Left ventricle myocardium inferior (tissue), 1 donor: ENCODE results near the gene ADAMTS3. TPM values are rescaled to one million over a fixed set of nuclear protein-coding genes. Genes with fewer than 3 reads are reported as not detected.
"Not testable (repeated sequence)": the region's sequence is repeated elsewhere in the genome, so short reads cannot be mapped to it uniquely, and the experiment has no call there.

Experiments used
- DNase-seq: peaks from one replicate; pipeline ENCODE4 v3.0.0-alpha.2; 2020
- H3K27ac ChIP-seq: fragments of 200-600 bp; replicated peaks from 2 replicates; pipeline ENCODE4 v1.8.0; 2021
- H3K27me3 ChIP-seq: fragments of 200-600 bp; 2 replicates; pipeline ENCODE4 v1.8.0; 2021; ENCODE audit warnings: low read depth
- H3K36me3 ChIP-seq: fragments of 200-600 bp; 2 replicates; pipeline ENCODE4 v1.8.0; 2021
- H3K4me1 ChIP-seq: fragments of 200-600 bp; 2 replicates; pipeline ENCODE4 v1.8.0; 2021
- H3K4me3 ChIP-seq: fragments of 200-600 bp; 2 replicates; pipeline ENCODE4 v1.8.0; 2021; ENCODE audit warnings: mild to moderate bottlenecking, moderate library complexity
- H3K9me3 ChIP-seq: fragments of 200-600 bp; replicated peaks from 2 replicates; pipeline ENCODE4 v1.8.0; 2021
- CTCF ChIP-seq: fragments of 200-600 bp; IDR thresholded peaks from 2 replicates; pipeline ENCODE4 v1.8.0; 2021; ENCODE audit warnings: antibody characterized with exemption, mild to moderate bottlenecking, borderline replicate concordance
- intact Hi-C: fragments of 100-400 bp; cut with micrococcal nuclease; formaldehyde crosslinking; loops from one replicate; pipeline ENCODE4 v1.11.0; 2022
- total RNA-seq: library from RNA; stranded (reverse); fragmentation: NEBNext Ultra II Directional; extraction: Animal tissue kit (Norgen Biotek cat#: 25700); gene quantifications from one replicate; pipeline ENCODE4 v1.2.1, GENCODE V29; 2021
- donor health status: DM: no; HTN: yes; CAD: no; lungs with severe emphysema.

Gene ADAMTS3
- total RNA-seq, 1 donor from 2014 or later = 0.60 TPM

DNA sequence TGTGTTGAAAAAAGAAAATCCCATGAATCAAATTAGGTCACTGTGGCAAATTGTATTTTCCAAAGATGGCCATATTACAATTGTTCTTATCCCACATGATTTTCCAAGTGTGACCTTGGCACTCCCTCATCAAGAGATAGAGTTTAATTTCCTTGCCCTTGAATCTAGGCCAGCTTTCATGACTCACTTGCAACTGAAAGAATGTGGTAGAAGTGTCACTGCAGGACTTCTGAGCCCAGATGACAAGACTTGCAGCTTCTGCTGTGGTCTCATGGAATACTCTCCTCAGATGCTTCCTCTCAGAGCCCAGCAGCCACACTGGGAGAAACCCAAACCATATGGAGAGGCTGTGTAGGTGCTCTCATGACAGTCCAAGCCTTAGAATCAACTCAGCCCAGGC lies 139.0 kb downstream of the ADAMTS3 start:
- intact Hi-C loops = no loop called here
- Histone ChIP-seq H3K36me3 (no peaks in the 10 kb centered on the region), H3K4me1 (no peaks in the 10 kb centered on the region), H3K4me3 (no peak overlapping the region), H3K27ac (no peak overlapping the region), H3K9me3 (no peaks in the 10 kb centered on the region), H3K27me3 (no peaks in the 10 kb centered on the region)
- no peak for DNase-seq
- TF ChIP-seq CTCF = no peak

- intact Hi-C loops = no loop called here
- H3K27ac ChIP-seq = no peak overlapping the region
- no peak overlapping the region for H3K4me3 ChIP-seq
- DNase-seq = no peak
- no peaks in the 10 kb centered on the region for H3K27me3 ChIP-seq
- H3K4me1 ChIP-seq = no peaks in the 10 kb centered on the region
- no peak for TF ChIP-seq CTCF
- H3K9me3 ChIP-seq = no peaks in the 10 kb centered on the region
- no peaks in the 10 kb centered on the region for H3K36me3 ChIP-seq
These were observed 139.6 kb downstream of the ADAMTS3 start for GRCh38 chr4:72429397-72429889.

DNA sequence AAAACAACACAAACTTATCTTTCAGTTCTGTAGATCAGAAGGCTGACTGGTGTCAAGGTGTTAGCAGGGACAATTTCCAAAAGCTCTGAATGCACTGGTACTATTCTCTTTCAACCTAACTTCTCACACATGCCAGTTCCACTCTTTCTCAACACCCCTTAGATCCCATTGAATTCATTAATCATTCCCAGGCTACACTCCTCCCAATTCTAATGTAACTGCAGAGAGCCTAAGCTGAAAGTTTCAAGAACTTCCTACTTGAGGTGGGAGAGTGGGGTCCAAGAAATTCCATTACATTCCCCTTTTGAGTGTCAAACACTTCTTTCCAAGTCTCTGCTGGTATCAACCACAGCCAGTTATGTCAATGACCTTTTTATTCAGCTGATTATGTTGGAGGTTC lies 142.0 kb downstream of the ADAMTS3 start:
- DNase-seq = no peak
- TF ChIP-seq CTCF = no peak
- Histone ChIP-seq H3K9me3 (no peaks in the 10 kb centered on the region), H3K27ac (no peak overlapping the region), H3K36me3 (no peaks in the 10 kb centered on the region), H3K4me3 (no peak overlapping the region), H3K27me3 (no peaks in the 10 kb centered on the region), H3K4me1 (no peaks in the 10 kb centered on the region)
- intact Hi-C loops = no loop called here

DNA sequence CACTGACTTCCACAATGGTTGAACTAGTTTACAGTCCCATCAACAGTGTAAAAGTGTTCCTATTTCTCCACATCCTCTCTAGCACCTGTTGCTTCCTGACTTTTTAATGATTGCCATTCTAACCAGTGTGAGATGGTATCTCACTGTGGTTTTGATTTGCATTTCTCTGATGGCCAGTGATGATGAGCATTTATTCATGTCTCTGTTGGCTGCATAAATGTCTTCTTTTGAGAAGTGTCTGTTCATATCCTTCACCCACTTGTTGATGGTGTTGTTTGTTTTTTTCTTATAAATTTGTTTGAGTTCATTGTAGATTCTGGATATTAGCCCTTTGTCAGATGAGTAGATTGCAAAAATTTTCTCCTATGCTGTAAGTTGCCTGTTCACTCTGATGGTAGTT lies 143.1 kb downstream of the ADAMTS3 start:
- H3K27ac ChIP-seq, DNase-seq, H3K9me3 ChIP-seq, intact Hi-C loops, H3K27me3 ChIP-seq, H3K36me3 ChIP-seq, H3K4me3 ChIP-seq, H3K4me1 ChIP-seq: not testable (repeated sequence)

GRCh38 chr4:72424006-72424405 lies 145.0 kb downstream of the ADAMTS3 start:
- no peak for TF ChIP-seq CTCF
- H3K27ac ChIP-seq = no peak overlapping the region
- DNase-seq = no peak

DNA sequence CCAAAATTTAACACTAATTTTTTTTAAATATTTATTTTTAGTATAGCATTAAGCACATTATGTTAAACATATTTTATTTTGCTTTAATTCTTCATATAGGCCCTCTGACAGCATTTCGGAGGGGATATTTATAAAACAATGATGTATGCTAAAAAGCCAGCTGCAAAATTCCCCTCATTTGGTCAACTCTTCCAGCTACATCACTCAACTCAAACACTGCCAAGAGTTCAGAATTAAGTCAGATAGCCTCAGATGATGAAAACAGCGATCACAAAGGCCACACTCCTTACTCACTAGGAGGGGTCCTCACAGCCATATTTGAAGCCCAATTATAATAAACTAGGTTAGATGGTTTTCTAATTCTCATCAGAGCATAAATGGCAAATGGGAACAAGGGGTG lies 146.6 kb downstream of the ADAMTS3 start:
- Histone ChIP-seq H3K27ac (no peak overlapping the region), H3K27me3 (no peaks in the 10 kb centered on the region), H3K4me3 (no peak overlapping the region), H3K9me3 (no peaks in the 10 kb centered on the region), H3K4me1 (peaks cover 8% of the 10 kb centered on the region), H3K36me3 (no peaks in the 10 kb centered on the region)
- intact Hi-C loops = no loop called here
- no peak for TF ChIP-seq CTCF
- DNase-seq = no peak

More at GRCh38 chr4:72424006-72424405, 145.0 kb downstream of the ADAMTS3 start:
- H3K4me3 ChIP-seq = no peak overlapping the region
- no peaks in the 10 kb centered on the region for H3K4me1 ChIP-seq
- no peaks in the 10 kb centered on the region for H3K36me3 ChIP-seq
- H3K27me3 ChIP-seq = no peaks in the 10 kb centered on the region
- intact Hi-C loops = no loop called here
- H3K9me3 ChIP-seq = no peaks in the 10 kb centered on the region
